Retinal pigment epithelial cell (primary cell): Measurements from ENCODE around the gene EEPD1.
A peak's percentile ranks its signal among the peaks of the same experiment; 100 is the strongest.

Experiments used
- DNase-seq: peaks from one replicate; pipeline ENCODE4 v3.0.0-alpha.2; 2010; ENCODE audit warnings: low read depth
- H3K4me3 ChIP-seq: 2 replicates; pipeline ENCODE4 v1.5.1; 2011; ENCODE audit warnings: mild to moderate bottlenecking, low read length, control low read depth, moderate library complexity
- TF ChIP-seq, protein P1 (sequence below): conservative IDR thresholded peaks from 2 replicates; pipeline ENCODE4 v1.5.1; 2011; ENCODE audit warnings: low read depth, low read length, control low read depth, inconsistent platforms

The EEPD1 gene

DNA sequence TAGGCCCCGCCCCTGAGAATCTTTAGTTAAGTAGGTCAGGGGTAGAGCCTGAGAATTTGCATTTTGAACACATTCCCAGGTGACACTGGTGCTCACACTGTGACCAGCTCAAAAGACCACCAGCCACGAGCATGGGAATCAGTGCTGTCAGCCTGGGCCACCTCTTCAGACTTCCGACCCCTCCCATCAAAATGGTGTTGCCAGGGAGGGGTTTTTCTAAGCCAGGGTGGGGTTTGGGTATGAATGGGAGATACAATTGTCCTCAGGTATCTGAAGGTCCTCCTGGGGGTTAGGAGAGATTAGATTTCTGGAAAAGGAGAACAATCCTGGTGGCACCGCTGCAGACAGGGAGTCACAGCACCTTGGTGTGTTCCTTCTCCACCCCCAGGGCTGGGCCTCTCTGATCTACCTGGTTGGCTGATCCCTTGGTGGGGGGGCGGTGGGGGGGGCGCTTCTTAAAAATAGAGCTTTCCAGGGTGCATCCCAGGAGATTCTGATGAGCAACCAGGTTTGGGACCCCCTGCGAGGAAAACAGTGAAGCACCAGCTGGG, 125.1 kb downstream of the EEPD1 start:
- H3K4me3 ChIP-seq = no peak overlapping the region
- DNase-seq = no peak
- TF ChIP-seq, protein P1, sequence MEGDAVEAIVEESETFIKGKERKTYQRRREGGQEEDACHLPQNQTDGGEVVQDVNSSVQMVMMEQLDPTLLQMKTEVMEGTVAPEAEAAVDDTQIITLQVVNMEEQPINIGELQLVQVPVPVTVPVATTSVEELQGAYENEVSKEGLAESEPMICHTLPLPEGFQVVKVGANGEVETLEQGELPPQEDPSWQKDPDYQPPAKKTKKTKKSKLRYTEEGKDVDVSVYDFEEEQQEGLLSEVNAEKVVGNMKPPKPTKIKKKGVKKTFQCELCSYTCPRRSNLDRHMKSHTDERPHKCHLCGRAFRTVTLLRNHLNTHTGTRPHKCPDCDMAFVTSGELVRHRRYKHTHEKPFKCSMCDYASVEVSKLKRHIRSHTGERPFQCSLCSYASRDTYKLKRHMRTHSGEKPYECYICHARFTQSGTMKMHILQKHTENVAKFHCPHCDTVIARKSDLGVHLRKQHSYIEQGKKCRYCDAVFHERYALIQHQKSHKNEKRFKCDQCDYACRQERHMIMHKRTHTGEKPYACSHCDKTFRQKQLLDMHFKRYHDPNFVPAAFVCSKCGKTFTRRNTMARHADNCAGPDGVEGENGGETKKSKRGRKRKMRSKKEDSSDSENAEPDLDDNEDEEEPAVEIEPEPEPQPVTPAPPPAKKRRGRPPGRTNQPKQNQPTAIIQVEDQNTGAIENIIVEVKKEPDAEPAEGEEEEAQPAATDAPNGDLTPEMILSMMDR = no peak

DNA sequence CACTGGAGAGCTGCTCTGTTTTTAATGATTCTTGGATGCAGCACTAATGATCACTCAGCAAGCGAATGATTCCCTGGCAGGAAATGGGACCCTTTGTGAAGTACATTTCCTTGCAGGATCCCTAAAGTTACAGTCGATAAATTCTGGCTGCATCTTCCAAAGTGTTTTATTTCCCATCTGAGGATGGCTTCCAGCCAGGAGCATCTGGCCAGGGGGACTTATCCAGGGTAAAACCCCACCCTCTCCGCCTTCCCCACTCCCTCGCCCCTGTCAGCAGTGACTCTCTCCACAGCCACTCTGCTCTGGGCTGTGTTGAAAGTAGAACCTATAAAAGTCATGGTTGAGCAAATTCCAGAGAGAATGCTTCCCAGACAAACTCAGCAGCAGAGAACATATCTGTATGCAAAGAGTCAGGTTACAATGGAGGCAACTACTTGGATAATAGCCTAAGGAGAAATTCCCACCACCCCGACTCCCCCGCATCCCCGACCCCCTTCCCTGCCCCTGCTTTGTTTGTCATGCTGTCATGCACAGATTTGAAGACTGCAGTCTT, 125.6 kb downstream of the EEPD1 start:
- TF ChIP-seq, protein P1 = no peak
- no peak overlapping the region for H3K4me3 ChIP-seq
- DNase-seq = no peak

DNA sequence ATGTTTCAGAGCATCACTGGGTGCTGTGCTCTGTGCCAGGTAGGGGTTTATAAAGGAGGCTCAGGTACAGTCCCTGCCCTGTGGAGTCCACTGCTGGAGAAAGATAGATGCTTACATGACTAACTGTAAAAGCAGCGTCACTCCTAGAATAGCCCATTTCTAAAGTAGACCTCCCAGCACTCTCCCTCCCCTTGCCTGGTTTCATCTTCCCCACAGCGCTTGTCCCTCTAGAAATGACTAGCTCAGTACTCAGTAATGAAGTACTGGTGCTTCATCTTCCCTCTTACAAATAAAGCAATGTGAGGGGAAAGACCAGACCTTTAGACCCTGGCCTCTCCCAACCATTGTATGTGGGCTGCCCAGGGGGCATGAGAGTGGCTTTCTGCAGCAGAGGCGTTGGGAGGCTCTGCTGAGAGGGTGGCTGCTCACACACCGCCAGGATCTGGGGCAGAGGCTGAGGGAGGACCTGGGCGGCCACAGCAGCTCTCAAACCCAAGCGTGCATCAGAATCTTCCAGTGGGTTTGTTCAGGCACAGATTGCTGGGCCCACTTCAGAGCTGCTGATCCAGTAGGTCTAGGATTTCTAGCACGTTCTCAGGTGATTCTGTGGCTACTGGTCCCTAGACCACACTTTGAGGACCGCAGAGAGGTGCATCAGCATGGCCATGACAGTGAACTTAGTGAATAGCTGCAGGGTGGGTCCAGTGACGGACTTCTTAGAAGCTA, 126.3 kb downstream of the EEPD1 start:
- DNase-seq = no peak
- TF ChIP-seq, protein P1 = no peak

GRCh38 chr7:36279926-36280315, 126.9 kb downstream of the EEPD1 start:
- H3K4me3 ChIP-seq = no peak overlapping the region
- no peak for DNase-seq
- TF ChIP-seq, protein P1 = no peak

More for the DNA sequence above, 126.3 kb downstream of the EEPD1 start:
- H3K4me3 ChIP-seq = no peak overlapping the region

- peak overlapping the region; percentile 28 for H3K4me3 ChIP-seq
- TF ChIP-seq, protein P1 = no peak
- DNase-seq = peak; percentile 93
Measured at GRCh38 chr7:36280840-36281812, 128.1 kb downstream of the EEPD1 start.

DNA sequence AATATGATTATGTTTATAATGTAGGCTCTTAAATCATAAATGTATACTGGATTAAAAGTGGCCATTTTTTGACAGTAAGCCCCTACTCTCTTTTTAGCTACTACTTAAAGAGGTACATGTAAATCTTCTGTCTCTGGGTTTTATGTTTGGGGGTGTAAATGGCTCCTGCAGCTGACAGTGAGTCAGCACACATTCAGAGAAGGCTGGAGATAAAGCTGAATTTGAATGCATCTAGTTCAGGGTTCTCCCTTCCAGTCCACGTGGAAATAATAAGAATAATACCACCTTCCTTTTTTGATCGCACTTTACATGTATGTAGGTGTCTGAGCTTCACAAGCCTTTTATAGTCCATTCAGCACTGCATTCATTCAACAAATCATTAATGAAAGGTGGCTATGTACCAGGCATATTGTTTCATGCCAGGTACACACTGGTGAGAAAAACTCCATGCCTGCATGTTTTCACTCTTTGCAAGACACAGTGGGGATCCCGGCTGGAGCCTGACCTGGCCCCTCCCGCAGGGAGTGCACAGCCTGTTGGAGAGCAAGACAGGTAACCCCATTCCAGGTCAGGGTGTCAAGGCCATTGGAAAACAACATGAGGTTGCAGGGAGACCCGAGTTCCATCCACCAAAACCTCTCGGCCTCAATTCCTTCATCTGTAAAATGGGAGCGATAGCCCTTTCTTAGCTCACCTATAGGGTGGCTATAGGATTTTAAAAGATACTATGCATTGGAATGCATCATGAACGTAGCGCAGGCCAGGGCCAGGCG, 129.1 kb downstream of the EEPD1 start:
- H3K4me3 ChIP-seq = no peak overlapping the region
- DNase-seq = no peak
- TF ChIP-seq, protein P1 = no peak
